DMS79 (cell line): ENCODE results near the gene ITFG1.
"Not testable (repeated sequence)": the region's sequence is repeated elsewhere in the genome, so short reads cannot be mapped to it uniquely, and the experiment has no call there.

Source experiments
- DNase-seq: peaks from one replicate; lab custom pipeline; 2025; lab: John Stamatoyannopoulos, UW

ITFG1 gene

GRCh38 chr16:47236716-47237115, 224.1 kb downstream of the ITFG1 start:
- no peak for DNase-seq

DNA sequence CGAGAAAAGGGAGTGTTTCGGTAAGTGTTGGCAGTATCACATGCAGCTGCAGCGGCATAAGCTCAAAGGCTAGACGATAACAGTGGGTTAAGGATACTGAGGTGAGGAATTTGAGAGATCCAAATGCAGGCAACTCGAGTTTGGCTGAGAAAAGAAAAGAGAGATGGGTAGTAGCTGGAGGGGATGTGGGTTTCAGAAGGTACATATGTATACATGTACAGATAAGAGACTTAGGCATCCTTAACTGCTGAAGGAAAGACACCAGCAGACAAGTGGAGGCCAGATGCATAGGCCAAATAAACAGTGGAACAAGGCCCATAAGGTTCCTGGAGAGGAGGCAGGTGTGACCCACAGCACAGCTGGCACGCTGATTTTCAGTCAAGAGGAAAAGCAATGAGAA, 230.6 kb downstream of the ITFG1 start:
- no peak for DNase-seq

GRCh38 chr16:47229053-47230050, 231.5 kb downstream of the ITFG1 start:
- DNase-seq, result no peak

GRCh38 chr16:47228241-47228640, 232.6 kb downstream of the ITFG1 start:
- DNase-seq, result no peak

GRCh38 chr16:47213761-47214440, 247.0 kb downstream of the ITFG1 start:
- DNase-seq, result no peak

DNA sequence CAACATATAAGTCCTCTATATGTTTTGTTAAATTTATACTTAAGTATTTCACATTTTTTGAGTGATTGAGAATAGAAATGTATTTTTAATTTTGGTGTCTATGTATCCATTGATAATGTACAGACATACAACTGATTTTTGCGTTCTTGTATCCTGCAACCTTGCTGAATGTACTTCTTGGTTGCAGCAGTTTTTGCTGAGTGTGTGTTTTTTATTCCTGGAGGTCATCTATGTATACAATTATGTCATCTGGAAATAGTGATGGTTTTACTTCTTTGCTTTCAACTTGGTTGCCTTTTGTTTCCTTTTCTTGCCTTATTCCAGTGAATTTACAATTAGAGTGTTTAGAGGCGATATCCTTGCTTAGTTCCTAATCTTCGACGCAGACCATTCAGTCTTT, 249.6 kb downstream of the ITFG1 start:
- DNase-seq, result no peak

- DNase-seq, result no peak
Measured at GRCh38 chr16:47204736-47205504, 255.9 kb downstream of the ITFG1 start.

- DNase-seq, result not testable (repeated sequence)
Measured at GRCh38 chr16:47203433-47203832, 257.4 kb downstream of the ITFG1 start.

DNA sequence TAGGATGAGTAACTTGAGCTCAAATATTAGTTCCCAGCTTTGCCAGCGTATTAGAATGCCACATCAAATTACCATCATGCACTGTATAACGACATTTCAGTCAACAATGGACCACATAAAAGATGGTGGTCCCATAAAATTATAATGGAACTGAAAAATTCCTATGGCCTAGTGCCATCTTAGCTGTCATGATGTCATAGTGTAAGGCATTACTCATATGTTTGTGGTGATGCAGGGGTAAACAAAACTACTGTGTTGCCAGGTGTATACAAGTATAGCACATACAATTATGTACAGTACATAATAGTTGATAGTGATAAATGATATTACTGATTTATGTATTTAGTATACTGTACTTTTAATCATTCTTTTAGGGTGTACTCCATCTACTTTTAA, 262.7 kb downstream of the ITFG1 start:
- DNase-seq, result no peak

DNA sequence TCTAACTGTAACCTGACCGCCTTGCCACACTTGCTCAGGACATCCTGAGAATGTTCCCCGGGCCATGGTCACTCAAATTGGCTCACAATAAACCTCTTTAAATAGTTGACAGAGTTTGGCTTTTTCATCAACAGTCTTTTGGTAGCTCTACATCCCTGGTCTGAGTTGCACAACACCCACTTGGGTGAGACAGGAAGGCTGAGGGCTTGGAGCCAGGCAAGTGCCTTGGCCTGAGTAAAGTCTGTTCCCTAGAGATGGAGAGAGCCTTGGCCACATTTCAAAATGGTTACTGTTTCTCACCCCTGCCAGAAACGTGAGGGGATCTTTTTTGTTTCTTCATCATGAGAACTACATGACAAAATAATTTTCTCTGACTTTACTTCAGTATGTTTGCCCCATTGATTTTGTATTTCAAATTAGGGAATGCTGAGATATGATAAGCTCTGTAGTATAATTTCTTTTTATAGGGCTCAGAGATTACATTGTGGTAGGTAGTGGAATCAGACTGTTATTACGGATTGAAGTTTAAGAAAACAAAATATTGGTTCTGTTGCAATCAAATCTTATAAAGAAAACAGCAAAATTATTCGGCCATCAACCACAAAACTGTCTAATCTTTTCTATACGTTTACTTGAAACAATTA, 263.2 kb downstream of the ITFG1 start:
- no peak for DNase-seq

GRCh38 chr16:47196457-47196856, 264.4 kb downstream of the ITFG1 start:
- DNase-seq, result no peak

DNA sequence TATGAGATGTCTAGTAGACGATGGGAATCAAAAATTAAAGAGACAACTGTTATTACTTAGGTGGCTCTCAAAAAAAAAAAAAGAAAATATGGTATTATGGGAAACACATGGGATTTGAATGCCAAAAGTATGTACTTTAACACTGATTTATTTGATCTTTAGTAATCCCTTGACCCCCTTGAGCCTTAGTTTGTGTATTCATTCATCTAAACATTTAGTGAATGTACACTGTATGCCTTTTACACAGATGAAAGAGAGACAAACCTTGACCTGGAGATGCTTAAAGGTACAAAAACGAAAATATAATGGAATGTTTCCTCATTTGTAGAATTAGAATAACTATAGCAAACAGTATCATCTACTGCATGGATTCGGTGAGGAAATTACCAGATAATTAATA, 278.5 kb downstream of the ITFG1 start:
- DNase-seq, result no peak

DNA sequence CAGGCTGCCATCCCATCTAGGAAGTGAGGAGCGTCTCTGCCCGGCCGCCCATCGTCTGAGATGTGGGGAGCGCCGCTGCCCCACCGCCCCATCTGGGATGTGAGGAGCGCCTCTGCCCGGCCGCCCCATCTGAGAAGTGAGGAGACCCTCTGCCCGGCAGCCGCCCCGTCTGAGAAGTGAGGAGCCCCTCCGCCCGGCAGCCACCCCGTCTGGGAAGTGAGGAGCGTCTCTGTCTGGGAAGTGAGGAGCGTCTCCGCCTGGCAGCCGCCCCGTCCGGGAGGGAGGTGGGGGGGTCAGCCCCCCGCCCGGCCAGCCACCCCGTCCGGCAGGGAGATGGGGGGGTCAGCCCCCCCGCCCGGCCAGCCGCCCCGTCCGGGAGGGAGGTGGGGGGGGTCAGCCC, 279.8 kb downstream of the ITFG1 start:
- not testable (repeated sequence) for DNase-seq

DNA sequence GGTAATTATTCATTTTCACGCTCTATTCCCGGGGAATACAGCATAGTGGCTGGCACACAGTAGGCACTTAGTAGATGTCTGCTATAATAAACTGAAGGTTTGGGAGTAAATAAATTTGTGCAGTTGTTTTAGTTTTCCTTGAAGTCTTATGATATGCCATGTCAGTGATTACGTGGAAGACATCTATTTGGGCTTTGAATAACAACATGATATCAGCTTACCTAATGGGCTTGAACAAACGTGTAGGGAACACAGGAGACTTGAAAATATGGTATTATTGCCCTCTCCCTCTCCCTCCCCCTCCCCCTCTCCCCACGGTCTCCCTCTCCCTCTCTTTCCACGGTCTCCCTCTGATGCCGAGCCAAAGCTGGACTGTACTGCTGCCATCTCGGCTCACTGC, 280.8 kb downstream of the ITFG1 start:
- no peak for DNase-seq

DNA sequence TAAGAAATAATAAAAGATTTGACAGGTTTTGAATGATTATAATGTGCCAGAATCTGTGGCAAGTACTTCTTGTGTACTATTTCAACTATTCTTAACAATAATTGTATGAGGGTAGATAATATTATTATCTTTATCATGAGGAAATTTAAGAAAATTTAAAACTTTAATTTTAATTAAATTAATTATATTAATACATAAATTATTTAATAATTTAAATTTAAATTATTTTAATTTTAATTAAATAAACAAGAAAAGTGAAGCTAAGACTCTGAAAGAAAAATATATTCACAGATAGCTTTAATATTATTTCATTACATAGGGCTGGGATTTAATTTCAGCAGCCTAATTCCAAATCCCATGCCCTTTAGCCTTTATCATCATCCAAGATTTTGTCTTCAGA, 285.7 kb downstream of the ITFG1 start:
- no peak for DNase-seq

GRCh38 chr16:47162670-47163420, 298.0 kb downstream of the ITFG1 start:
- DNase-seq, result no peak

- DNase-seq, result no peak
Measured at GRCh38 chr16:47161464-47161863, 299.4 kb downstream of the ITFG1 start.

DNA sequence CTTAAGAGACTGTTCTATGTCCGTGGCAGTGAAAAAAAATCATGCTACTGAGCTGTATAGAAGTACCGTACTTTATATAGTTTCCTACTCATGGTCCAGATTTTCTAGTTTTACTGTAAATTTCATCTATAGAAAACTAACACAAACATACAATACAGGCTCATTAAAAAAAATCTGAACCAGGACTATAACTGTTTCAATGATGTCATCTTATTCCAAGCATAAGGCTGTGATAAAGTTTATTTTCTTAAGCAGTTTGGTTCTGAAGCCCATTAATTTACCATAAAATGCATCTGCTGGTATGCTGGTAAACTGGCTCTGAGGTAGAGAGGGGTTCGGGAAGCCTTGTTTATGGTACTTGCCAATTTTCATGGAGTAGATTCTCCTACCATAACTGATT, 300.4 kb downstream of the ITFG1 start:
- no peak for DNase-seq

- DNase-seq, result no peak
Measured at GRCh38 chr16:47158992-47159391, 301.9 kb downstream of the ITFG1 start.

GRCh38 chr16:47156680-47157215, 304.1 kb downstream of the ITFG1 start:
- no peak for DNase-seq

GRCh38 chr16:47152501-47152900, 308.4 kb downstream of the ITFG1 start:
- DNase-seq, result not testable (repeated sequence)
